ENCODE results near the gene TCEAL7.

GRCh38 chrX:103311399-103311780 is 18.6 kb upstream of the TCEAL7 start:
- TF ChIP-seq CTCF (IDR thresholded peaks at IDR 0.05) (no peak), ZFX (IDR thresholded peaks at IDR 0.05; ENCODE audit: borderline replicate concordance) (no peak)
